ENCODE results near the gene MYOCOS. TPM values are rescaled to one million over a fixed set of nuclear protein-coding genes. Genes with fewer than 3 reads are reported as not detected.
"Not testable (repeated sequence)": the region's sequence is repeated elsewhere in the genome, so short reads cannot be mapped to it uniquely, and the experiment has no call there.

Gene MYOCOS, protein sequence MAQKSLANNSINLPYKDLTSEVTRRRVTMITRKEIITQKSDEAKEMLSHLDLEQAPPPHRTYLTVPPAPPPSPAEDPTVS
- not detected for total RNA-seq

DNA sequence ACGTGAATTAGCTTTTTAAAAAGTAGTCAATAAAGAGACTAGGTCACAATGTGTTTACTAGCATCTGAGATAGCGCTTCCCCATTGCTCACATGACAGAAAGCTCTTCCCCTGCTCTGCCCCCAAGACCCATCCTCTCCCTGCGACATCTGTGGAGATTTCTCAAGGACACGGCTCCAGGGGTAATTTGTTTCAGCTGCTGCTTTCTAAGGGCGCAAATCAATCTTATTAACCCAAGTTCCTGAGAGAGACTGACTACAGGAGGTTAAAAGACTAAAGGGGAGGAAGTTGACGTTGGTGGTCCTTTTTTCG is at the start of gene MYOCOS:
Gene MYOCOS (plus strand): TSS at position 92 of the 311 bp plus-strand sequence. CDS start 1,641 bp downstream, outside the sequence.
- FAIRE-seq (no peak), DNase-seq (ENCODE audit: low spot score in 2 of 2) (no peak)

DNA sequence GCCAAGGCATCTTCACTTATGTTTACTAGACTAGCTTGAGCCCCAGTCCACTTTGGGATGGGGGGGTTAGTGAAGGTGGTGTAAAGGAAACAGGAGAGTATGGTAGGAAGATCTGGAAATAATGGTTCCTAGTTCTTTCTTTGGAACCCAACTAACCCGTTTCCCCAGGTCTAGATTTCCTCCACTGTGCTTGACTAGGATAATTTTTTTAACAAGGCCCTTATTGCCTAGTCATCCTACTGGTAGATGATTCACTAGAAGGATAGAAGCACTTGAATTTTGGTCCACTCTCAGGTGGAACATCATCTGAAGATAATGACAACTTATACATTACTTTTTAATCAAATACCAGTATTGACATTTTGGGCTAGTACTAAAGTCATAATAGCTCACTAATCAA is 45.9 kb upstream of the MYOCOS start:
- DNase-seq (ENCODE audit: low spot score in 2 of 2) (no peak), FAIRE-seq (no peak)

DNA sequence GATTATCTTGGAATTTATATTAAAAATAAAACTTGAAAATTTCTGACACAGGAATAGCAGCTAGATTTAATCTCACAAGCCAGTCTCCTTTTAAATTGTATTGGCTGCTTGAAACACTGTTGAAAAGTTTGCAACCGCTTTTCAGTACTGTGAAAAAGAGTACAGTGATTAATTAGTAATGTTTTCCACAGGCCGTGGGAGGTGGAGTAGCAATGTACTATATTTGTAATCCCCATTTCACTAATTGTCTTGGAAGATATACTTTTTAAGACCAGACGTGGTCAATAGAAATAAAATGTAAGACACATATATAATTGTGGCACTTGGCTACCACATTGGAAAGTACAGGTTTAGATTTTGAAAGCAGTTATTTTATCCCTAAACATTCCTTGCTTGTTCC is 40.8 kb upstream of the MYOCOS start:
- FAIRE-seq: no peak

DNA sequence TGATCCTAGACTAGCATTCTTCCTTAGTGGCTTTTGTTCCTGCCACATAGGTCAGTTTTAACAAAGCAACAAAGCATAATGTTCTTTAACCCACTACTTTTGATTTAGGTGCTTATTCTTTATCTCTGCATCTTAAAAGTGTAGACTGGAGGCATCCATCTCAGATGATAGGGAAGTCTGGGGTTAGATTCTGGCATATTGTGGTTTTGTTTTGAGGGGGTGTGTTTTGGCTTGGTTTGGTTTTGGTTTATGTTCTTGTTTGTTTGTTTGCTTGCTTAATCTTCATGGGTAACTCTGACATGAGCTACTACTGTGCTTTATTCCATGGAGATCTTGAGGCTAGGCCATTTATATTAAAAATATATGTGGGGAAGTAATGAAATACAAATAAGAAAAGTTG is 40.3 kb upstream of the MYOCOS start:
- DNase-seq (ENCODE audit: low spot score in 2 of 2) (no peak), FAIRE-seq (no peak)

More for the DNA sequence above, 40.8 kb upstream of the MYOCOS start:
- no peak for DNase-seq (ENCODE audit: low spot score in 2 of 2)

DNA sequence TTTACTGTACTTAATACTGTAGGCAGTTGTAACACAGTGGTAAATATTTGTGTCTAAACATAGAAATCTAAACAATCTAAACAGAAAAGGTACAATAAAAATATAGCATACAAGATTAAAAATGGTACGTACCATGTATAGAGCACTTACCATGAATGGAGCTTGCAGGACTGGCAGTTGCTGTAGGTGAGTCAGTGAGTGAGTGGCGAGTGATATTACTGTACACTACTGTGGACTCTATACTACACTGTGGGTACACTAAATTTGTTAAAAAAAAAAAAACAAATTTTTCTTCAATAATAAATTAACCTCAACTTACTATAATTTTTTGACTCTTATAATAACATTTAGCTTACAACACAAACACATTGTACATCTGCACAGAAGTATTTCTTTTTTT is 39.5 kb upstream of the MYOCOS start:
- no peak for FAIRE-seq
- DNase-seq (ENCODE audit: low spot score in 2 of 2): no peak

DNA sequence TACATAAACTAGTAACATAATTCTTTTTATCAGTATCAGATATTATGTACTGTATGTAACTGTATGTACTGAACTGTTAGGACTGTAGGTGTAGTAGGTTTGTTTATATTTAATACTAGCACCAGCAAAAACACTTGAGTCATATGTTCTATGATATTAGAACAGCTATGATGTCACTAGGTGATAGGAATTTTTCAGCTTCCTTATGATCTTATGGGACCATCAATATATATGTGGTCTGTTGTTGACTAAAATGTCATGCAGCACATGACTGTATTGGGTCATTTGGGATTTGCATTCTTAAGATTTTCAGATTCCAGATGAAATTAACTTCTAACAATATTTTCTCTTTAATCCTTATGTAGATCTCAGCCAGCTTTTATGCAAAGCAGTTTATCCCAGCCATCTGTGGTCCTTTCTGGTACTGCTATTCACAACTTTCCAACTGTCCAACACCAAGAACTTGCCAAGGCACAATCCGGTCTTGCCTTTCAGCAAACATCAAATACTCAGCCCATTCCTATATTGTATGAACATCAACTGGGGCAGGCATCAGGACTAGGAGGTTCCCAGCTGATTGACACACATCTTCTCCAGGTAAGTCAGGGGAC is 38.3 kb upstream of the MYOCOS start:
- FAIRE-seq: no peak
- no peak for DNase-seq (ENCODE audit: low spot score in 2 of 2)

DNA sequence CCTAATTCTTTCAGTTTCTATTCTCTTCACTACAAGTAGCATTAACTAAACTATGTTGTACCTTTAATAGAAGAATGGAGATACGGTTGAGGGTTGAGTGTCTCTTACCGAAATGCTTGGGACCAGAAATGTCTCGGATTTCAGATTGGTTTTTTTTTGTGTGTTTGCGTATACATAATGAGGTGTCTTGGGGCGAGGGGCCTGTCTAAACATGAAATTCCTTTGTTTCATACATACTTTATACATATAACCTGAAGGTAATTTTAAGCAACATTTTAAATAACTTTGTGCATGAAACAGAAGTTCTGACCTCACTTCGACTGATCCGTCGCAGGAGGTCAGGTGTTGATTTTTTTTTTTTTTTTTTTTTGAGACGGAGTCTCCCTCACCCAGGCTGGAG is 36.3 kb upstream of the MYOCOS start:
- no peak for FAIRE-seq
- DNase-seq (ENCODE audit: low spot score in 2 of 2): no peak

DNA sequence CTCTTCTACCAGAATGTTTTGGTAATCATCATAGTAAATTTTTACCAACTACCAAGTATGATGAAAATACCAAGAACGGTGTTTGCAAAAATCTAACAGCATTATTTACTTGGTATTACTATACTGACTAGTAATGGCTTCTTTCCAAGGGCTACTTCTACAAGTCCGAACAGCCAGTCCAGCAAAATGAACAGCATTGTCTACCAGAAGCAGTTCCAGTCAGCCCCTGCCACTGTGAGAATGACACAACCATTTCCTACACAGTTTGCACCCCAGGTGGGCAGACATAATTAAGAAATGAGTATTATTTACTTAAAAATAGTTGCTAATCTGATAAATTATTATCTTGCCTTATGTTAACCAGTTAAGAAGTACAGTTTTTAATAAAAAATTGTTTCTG is 33.8 kb upstream of the MYOCOS start:
- FAIRE-seq: no peak
- no peak for DNase-seq (ENCODE audit: low spot score in 2 of 2)

DNA sequence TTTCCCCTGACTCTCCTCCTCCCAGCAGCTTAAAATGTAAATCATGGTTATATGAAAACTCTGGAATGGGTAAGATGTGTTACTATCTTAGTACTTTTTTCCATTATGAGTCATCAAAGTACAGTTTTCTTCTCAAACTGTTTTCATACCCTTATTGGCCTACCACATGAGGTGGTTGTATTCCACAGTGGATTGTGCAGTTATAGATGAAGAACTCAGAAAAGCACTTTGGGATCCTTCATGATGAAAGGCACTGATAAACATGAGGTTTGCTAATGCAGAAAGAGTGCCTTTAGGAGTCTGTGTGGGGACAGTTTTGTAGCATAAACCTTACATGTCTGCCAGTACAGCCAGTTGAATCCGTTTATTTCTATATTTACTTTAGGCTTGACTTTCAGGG is 32.0 kb upstream of the MYOCOS start:
- DNase-seq (ENCODE audit: low spot score in 2 of 2) (no peak), FAIRE-seq (no peak)

DNA sequence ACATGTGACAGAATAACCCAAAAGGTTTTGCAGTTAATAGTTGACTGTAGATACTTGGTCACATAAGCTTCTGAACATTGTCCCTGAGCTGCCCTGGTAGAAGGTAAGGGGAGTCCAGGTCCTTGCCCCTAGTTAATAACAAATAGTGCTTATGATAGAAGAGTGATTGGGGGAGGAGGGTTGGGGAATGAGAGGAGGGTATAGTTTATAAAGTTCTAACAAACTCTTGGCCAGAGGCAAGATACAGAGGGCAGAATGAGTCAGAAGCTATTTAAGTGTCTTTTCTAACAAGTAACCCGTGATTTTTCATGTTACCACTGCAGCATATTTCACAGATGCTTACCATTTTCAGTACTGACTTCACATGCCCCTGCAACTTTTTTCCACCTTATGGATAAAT is 26.7 kb upstream of the MYOCOS start:
- DNase-seq (ENCODE audit: low spot score in 2 of 2): no peak
- FAIRE-seq: no peak

DNA sequence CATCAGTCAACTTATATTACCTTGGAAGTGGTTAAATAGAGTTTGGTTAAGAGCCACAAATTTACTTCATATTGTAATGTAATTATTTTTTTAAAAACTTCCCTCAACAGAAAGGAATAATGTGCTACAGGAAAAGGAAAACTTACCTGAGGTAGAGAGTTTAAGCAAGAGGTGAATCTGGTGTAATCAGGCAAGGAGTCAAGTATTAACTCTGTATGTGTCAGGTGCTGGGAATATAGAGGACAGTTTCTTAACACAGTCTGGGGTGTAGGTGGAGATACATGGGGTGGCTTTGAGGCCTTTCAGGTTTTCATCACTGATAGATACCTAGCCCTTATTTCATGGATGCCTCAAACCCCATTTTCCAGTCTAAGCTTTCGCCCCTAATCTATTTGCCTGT is 25.9 kb upstream of the MYOCOS start:
- FAIRE-seq (no peak), DNase-seq (ENCODE audit: low spot score in 2 of 2) (no peak)

DNA sequence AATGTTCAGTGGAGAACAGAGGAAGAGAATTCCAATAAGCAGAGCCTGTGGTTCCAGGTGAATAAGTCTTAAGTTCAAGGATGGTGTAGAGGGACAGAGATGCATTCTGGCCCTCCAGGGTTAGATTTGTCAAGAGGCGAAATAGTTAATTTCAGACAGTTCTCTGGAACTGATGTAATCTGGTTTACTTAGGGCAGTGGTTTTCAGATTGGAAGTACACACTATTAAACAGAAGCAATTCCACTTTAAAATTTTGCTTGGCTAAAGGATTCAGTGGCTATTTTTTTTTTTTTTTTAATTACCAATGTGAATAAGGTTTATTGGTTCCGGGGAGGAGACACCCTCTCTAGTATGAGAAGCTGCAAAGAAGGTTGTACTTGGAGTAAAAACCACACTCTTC is 25.3 kb upstream of the MYOCOS start:
- FAIRE-seq (no peak), DNase-seq (ENCODE audit: low spot score in 2 of 2) (no peak)

DNA sequence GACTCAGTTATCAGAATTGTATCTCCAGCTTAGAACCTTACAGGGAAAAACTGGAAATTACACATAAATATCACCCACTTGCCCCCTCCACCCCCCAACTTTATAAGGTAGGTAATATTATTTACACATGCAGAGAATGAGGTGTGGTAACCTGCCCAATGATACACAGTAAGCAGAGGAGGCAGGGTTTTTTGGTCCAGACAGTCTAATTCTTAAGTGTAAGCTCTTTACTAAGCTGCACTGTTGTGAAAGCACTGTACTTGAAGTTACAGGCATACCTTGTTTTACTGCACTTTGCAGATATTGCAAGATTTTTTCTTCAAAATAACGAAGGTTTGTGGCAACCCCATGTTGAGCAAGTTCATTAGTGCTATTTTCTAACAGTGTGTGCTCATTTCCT is 24.8 kb upstream of the MYOCOS start:
- no peak for DNase-seq (ENCODE audit: low spot score in 2 of 2)
- FAIRE-seq: no peak

DNA sequence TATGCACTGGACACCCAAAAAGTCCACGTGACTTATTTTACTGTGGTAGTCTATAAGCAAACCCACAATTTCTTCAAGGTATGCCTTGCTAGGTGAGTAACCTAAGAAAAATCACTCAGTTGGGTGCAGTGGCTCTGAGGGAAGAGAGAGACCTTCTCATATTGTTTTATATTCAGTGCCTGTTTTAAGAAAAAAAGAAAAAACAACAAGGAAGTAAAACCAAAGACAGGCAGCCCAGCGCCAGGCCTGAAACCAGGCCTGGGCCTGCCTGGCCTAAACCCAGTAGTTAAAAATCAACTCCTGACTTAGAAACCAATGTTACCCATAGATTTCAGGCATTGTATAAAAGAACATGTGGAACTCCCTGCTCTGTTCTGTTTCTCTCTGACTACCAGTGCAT is 21.7 kb upstream of the MYOCOS start:
- FAIRE-seq; DNase-seq (ENCODE audit: low spot score in 2 of 2): not testable (repeated sequence)

DNA sequence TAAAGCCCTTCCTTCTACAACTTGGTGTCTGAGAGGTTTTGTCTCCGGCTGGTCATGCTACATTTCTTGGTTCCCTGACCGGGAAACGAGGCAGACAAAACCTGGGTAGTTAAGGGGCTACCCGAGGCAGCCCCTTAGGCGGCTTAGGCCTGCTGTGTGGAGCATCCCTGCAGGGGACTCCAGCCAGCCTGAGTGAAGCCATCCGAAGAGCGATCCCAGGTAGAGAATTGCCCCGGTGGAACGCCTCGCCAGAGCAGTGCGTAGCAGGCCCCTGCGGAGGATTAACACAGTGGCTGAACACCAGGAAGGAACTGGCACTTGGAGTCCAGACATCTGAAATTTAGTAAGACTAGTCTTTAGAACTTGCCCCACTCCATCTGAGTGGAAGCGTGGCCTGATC is 21.2 kb upstream of the MYOCOS start:
- DNase-seq (ENCODE audit: low spot score in 2 of 2): no peak
- FAIRE-seq: no peak

DNA sequence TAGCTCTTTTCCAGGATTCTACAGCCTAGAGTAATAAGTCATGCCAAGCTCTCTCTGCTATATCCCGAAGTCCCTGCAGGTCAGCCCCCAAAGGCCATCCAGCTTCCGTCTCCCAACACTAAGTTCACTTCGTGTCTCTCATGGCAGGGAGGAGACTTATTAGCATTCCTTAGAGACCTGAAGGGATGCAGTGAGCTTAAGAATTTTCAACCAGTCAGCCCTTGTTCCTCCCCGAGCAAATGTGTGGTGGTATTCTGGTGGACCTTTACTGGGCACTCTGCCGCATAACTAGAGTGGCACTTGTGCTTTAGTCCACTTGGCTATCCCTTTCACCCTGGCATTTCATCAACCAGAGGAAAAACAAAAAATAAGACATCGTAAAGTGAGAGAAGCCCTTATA is 19.0 kb upstream of the MYOCOS start:
- not testable (repeated sequence) for FAIRE-seq; DNase-seq (ENCODE audit: low spot score in 2 of 2)

DNA sequence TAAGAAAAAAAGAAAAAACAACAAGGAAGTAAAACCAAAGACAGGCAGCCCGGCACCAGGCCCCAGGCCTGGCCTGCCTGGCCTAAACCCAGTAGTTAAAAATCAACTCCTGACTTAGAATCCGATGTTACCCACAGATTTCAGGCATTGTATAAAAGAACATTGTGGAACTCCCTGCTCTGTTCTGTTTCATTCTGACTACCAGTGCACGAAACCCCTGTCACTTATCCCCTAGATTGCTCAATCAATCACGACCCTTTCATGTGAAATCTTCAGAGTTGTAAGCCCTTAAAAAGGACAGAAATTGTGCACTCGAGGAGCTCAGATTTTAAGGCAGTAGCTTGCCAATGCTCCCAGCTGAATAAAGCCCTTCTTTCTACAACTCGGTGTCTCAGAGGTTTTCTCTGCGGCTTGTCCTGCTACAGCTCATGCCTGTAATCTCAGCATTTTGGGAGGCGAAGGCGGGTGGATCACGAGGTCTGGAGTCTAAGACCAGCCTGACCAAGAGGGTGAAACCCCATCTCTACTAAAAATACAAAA is 15.6 kb upstream of the MYOCOS start:
- FAIRE-seq (no peak), DNase-seq (ENCODE audit: low spot score in 2 of 2) (no peak)

DNA sequence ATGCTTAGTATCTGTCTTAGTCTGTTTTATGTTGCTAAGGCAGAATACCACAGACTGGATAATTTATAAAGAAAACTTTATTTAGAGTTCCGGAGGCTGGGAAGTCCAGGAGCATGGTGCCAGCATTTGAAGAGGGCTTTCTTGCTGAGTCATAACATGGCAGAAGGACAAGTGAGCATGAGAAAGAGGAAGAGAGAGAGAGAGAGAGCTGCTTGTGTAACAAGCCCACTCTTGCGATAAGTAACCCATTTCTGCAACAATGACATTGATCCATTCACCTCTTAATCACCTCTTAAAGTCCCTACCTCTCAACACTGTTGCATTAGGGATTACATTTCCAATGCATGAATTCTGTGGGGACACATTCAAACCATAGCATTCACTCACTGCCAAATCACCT is 11.7 kb upstream of the MYOCOS start:
- DNase-seq (ENCODE audit: low spot score in 2 of 2): no peak
- no peak for FAIRE-seq

DNA sequence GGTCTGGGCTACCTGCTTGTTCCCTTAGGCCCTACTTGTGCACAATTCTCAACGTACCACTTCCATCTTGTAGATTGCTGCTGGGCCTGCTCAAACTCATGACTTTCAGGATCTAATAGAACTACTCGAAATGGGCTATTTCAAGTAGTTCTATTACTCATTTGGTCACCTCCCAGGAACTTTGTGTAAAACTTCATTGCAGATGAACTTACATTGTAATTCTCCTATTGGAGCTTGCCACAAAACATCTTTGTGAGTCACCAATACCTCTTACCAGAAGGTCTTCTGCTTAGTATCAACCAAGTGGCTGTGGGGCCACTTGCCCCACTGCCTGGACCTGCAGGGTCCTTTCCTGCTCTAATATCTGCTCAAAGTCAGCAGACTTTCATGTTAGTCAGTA is 10.7 kb upstream of the MYOCOS start:
- FAIRE-seq: no peak
- no peak for DNase-seq (ENCODE audit: low spot score in 2 of 2)

DNA sequence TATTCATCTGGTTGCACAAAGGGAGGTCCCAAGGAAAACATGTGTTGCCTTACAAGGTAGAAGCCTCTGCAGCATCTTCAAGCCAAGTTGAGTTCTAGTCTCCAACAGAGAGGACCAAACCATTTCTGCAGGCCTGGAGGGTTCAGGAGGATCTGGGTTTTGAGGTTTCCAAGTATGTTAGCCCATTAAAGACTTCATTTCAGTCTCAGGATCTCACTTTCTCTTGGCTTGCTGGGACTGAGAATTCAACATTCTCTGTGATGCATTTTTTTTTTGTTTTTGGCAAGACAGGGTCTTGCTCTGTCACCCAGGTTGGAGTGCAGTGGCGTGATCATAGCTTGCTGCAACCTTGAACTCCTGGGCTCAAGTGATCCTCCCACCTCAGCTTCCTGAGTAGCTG is 8.8 kb upstream of the MYOCOS start:
- no peak for FAIRE-seq
- DNase-seq (ENCODE audit: low spot score in 2 of 2): no peak

DNA sequence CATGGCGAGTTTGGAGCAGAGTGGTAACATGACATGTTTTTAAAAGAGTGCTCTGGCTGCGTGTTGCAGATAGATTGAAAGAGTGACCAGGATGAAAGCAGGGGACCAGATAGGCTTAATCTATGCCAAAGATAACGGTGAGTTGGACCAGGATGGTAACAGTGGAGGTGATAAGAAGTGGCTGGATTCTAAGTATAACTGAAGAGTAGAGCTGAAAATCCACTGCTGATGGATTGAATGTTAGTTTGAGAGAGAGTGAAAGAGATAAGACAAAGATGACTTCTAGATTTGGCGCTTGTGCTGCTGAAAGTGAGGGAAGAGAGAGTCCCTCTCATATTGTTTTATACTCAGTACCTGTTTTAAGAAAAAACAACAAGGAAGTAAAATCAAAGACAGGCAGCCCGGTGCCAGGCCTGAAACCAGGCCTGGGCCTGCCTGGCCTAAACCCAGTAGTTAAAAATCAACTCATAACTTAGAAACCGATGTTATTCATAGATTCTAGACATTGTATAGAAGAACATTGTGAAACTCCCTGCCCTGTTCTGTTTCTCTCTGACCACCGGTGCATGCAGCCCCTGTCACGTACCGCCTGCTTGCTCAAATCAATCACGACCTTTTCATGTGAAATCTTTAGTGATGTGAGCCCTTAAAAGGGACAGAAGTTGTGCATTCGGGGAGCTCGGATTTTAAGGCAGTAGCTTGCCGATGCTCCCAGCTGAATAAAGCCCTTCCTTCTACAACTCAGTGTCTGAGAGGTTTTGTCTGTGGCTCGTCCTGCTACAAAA is 6.7 kb upstream of the MYOCOS start:
- not testable (repeated sequence) for DNase-seq (ENCODE audit: low spot score in 2 of 2); FAIRE-seq

DNA sequence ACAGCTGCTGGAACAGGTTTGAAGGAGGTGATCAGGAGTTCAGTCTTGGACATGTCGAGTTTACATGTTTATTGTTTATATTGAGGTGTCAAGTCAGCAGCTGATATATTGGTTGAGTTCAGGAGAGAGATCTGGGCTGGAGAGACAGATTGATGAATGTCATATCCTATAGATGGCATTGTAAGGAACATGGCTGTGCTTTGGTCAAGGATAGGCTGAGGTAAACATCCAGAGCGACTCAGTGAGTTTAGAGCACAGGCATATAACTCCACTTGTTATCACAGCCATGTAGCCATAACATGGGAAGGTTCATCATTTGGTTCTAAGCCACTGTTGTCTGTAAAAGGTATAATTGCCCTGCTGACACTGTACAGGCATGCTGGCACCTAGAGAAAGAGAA is 5.5 kb upstream of the MYOCOS start:
- FAIRE-seq (no peak), DNase-seq (ENCODE audit: low spot score in 2 of 2) (no peak)
